GM12874 (cell line): Measurements from ENCODE around the gene RPN2.

Experiments
- TF ChIP-seq, protein P1 (sequence below): IDR thresholded peaks from 2 replicates; pipeline ENCODE4 v1.5.1; 2011; ENCODE audit warnings: low read depth, mild to moderate bottlenecking, control low read depth, low read length, moderate library complexity; ENCODE audit not compliant: insufficient read depth

The RPN2 gene

DNA sequence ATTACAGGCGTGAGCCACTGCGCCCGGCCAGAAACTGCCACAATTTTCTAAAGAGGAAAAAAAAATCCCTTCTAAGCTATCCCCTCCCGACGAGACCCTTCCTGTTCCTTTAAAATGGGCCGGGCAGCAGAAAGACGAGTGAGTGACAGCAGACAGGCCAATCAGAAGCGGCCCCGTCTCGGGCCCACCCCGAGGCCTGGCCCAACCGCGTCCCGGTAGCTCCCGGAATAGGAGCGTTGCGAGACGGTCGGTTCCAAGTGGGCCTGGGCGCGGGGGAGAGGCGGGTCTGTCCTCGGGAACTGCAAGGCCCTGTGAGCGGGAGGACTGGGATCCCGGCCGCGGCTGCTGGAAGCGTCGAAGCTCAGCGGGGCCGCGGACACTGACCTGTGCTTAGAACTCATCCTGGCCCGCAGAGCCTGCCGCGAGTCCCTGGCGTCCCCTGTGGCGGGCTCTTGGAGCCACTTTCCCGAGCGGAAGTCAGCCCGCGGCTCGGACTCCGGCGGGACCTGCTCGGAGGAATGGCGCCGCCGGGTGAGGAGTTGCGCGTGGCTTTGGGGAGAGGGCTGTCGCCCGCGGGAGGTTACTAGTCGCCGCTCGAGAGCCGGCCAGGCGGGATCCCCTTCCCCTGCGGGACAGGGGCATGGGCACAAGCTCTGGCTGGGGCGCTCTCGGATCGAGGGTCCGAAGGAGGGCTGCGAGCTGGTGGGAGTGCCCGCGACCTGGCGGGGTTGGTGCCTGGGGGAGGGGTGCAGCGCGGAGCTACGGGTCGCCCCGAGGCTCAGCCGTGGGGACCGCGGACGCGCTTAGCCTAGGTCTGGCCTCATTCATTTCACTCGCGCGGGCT, at the start of gene RPN2, which contains the start of gene MROH8:
TSS of gene RPN2 (plus strand) at position 492 of the 844 bp plus-strand sequence. CDS start at position 519, 27 bp downstream.
TSS of gene MROH8 (minus strand) at position 710 of the 844 bp plus-strand sequence.
- TF ChIP-seq, protein P1, sequence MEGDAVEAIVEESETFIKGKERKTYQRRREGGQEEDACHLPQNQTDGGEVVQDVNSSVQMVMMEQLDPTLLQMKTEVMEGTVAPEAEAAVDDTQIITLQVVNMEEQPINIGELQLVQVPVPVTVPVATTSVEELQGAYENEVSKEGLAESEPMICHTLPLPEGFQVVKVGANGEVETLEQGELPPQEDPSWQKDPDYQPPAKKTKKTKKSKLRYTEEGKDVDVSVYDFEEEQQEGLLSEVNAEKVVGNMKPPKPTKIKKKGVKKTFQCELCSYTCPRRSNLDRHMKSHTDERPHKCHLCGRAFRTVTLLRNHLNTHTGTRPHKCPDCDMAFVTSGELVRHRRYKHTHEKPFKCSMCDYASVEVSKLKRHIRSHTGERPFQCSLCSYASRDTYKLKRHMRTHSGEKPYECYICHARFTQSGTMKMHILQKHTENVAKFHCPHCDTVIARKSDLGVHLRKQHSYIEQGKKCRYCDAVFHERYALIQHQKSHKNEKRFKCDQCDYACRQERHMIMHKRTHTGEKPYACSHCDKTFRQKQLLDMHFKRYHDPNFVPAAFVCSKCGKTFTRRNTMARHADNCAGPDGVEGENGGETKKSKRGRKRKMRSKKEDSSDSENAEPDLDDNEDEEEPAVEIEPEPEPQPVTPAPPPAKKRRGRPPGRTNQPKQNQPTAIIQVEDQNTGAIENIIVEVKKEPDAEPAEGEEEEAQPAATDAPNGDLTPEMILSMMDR: no peak

DNA sequence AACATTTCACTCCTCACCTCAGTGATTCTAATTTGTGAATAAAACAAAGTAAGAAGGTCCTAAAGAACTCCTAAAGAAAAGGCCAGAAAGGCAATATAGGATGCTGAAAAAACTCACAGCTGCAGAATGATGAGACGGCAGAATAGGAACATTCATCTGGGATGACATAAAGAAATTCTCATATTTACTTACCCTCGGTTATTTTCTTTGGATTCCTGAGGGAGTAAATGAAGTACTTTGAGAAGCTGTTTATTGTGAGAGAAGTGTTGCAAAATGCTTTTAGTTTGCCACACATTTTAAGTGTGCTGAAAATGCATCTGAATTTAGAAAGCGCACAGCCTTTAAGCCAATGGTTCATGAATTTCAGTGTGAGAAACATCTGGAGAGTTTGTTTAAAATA, 47.6 kb upstream of the RPN2 start:
- TF ChIP-seq, protein P1: no peak

DNA sequence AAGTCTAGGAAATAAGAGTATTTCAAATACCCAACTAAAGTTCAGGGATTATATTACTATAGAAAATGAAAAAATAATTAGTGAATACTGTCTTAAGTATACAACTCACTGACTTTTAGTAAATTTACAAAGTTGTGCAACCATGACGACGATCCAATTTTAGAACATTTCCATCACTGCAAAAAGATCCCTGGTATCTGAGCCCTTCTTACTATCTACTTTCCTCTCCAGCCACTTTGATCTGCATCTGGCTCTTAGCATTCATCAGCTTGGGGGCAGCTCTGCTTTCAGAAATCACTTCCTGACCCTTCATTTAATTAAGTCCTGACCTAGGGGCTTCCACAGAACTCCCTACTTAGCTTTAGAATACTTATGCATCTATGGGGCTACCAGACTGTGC, 45.2 kb upstream of the RPN2 start:
- TF ChIP-seq, protein P1: no peak

DNA sequence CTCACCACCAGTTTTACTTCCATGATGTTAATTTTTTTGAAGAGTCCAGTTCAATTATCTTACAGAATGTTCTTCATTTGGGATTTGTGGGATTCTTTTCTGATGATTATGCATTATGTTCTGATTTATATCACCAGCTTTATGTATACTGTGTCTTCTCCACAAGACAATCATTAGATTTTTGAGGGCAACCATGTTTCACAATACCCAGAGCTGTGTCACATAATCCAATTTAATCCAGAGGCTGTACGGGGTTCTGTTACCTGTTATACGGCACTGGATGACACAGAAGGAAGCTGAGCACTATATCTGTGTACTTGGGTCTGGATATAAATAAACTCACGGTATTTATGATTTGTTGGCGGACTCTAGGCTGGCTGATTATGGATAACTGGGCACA, 41.6 kb upstream of the RPN2 start:
- TF ChIP-seq, protein P1: no peak

DNA sequence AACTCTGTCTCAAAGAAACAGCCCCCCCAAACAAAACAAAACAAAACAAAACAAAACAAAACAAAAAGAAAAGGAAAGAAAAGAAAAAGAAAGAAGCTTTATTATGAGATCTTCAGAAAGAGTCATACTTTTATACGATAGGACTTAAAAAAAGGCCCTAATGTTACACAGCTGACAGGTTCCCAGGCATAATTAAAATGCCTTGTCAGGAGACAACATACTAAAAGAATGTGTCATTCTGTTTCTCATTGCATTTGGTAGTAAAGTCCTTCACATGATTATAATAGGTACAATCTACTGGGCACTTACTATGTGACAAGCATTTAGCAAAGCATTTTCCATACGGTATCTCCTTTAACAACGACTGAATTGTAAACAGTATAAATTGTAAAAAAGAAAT, 36.4 kb upstream of the RPN2 start:
- TF ChIP-seq, protein P1: no peak

DNA sequence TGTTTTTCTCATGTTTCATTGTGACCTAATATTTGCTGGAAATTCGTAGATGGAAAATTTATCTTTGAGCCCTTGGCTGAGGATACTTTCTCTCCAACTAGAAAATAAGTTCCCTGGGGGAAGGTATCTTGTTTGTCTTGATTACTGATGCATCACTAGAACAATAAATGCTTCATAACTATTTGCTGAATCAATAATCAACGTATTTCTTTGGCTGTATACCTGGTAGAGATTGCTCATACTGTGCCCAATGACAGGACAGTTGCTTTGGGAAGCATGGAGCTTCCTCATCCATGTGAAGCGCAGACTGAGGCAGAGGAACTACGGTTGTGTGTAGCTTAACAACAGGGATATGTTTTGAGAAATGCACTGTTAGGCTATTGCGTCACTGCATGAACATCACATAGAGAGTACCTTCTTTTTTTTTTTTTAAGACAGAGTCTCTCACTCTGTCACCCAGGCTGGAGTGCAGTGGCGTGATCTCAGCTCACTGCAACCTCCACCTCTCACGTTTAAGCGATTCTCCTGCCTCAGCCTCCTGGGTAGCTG, 34.2 kb upstream of the RPN2 start:
- TF ChIP-seq, protein P1: no peak

DNA sequence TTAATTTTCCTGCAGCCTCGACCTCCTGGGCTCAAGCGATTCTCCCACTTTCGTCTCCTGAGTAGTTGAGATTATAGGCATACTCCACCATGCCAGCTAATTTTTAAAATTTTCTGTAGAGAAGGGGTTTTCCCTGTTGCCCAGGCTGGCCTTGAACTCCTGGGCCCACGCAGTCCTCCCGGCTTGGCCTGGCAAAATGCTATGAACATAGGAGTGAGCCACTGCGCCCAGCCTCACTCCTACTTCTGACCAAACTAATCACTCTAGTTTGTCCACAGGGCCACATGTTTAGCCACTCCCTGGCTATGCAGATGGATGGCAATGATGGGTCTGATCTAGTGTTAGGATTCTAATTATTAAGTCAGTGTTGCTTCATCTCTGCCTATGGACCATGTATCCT, 31.9 kb upstream of the RPN2 start:
- TF ChIP-seq, protein P1: no peak
